AG10803 (cell line): Measurements from ENCODE around the gene CLVS2.

Experiments used
- DNase-seq: peaks from one replicate; pipeline ENCODE4 v3.0.0; 2010; ENCODE audit warnings: low read depth
- H3K4me3 ChIP-seq: 2 replicates; pipeline ENCODE4 v1.5.1; 2011; ENCODE audit warnings: mild to moderate bottlenecking, low read length, control low read depth
- CTCF ChIP-seq: conservative IDR thresholded peaks from 2 replicates; pipeline ENCODE4 v1.5.1; 2011; ENCODE audit warnings: mild to moderate bottlenecking, low read length, control low read depth, inconsistent platforms

CLVS2 gene

GRCh38 chr6:123118811-123119210, 122.8 kb downstream of the CLVS2 start:
- TF ChIP-seq CTCF, result no peak
- DNase-seq, result no peak
- no peak overlapping the region for H3K4me3 ChIP-seq
